DMS153 treated with DMSO at 0.1 percent for 48 hours (cell line): ENCODE results near the gene NMNAT3.

ENCODE experiments used
- DNase-seq: peaks from one replicate; lab custom pipeline; 2025; ENCODE audit not compliant: unreplicated experiment; lab: John Stamatoyannopoulos, UW

NMNAT3 gene

GRCh38 chr3:139676108-139676507, 1.7 kb downstream of the NMNAT3 start:
- no peak for DNase-seq

- DNase-seq = no peak
Measured at GRCh38 chr3:139675327-139675726, 2.4 kb downstream of the NMNAT3 start.

DNA sequence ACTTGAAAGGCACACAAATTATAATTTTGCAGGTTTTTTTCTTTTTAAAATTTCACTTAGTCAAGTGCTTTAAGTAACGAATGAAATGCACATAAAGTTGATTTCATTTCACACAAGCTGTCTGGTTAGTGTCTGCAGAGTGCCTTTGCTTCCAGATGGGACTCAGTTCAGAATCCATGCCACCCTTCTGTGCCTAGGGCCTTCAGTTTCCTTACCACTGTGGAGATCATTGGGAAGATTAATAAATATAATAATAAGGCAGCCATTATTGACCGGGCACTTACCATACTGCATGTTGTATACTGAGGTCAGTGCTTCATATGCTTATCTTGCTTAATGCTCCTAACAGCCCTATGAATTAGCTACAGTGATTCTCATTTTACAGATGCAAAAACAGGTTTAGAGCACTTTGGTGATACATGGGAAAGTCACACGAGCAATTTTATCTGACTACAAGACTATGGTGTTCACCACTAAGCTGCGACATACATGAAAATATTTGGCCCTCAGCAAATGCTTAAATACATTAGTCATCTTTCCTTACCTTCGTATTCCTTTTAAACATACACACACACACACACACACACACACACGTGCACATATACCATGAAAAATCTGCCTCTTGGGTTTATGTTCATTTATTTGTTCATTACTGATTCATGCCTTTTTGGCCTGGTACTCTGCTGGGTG, 3.1 kb downstream of the NMNAT3 start:
- DNase-seq = no peak

DNA sequence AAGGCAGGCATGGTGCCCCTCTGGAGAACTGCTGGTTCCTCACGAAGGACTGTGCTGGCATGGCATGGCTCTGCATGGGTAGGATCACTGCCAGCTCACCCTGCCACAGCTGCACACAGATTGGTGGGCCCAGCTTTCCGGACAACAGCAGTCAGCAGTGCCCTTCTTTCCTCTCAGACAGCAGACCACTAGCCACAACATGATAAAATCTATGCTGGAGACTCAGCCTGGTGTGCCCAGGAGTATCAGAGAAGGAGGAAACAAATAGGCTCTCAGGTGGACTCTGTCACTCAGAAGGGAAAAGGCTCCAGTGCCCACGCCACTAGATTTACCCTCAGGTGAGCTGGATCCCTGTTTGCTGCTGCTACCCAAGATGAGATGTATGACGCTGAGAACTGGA, 4.9 kb downstream of the NMNAT3 start:
- DNase-seq = no peak

GRCh38 chr3:139671863-139672646, 5.7 kb downstream of the NMNAT3 start:
- no peak for DNase-seq

- no peak for DNase-seq
Measured at GRCh38 chr3:139671107-139671506, 6.7 kb downstream of the NMNAT3 start.

- no peak for DNase-seq
Measured at GRCh38 chr3:139670196-139670595, 7.6 kb downstream of the NMNAT3 start.

- no peak for DNase-seq
Measured at GRCh38 chr3:139668332-139668731, 9.4 kb downstream of the NMNAT3 start.

- DNase-seq = no peak
Measured at GRCh38 chr3:139664958-139665357, 12.8 kb downstream of the NMNAT3 start.

GRCh38 chr3:139660269-139660668, 17.5 kb downstream of the NMNAT3 start:
- no peak for DNase-seq

DNA sequence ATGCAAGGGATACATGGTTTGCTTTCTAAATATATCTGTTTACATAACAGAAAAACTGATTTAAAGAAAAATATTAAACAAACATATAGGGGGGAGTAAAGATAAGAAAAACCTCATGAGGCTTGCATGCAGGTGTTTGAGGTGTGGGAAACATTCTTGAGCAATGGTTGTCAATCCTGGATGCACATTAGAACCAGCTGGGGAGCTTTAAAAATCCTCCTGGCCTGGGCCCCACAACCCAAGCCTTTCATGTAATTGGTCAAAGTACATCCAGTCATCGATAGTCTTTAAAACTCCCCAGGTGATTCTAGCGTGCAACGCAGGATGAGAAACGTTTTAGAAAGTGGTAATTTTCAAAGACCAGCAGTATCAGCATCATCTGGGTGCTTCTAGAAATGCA, 18.3 kb downstream of the NMNAT3 start:
- no peak for DNase-seq

- no peak for DNase-seq
Measured at GRCh38 chr3:139657936-139658335, 19.8 kb downstream of the NMNAT3 start.

- DNase-seq = no peak
Measured at GRCh38 chr3:139657434-139657833, 20.3 kb downstream of the NMNAT3 start.

DNA sequence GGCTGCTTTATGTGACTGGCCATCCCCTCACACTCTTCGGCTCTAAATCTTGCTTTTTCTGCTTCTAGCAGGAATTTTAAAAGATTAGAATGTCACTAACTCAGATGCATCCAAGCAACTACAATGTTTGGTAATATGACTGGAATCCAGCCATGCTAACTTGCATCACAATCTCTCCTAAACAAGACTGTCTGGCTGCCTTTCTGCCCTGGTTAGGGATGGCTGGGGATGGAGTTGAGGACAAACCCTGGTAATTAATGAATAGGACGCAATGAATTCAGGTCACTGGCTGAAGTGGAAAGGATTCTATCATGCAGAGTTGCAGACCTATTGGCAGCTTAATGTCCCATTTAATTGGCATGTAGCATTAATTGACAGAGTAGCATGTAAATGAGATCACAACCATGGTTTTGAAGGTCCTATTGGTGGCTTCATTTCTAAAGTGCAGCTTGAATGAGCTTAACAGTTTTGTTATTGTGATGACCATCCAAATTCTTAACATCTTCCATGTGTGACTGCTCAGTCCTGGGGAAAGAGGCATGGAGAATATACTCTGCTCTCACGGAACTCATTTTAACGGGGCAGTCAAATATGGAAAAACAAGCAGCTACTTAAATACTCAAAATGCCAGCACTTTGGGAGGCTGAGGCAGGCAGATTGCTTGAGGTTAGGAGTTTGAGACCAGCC, 21.7 kb downstream of the NMNAT3 start:
- DNase-seq = no peak

DNA sequence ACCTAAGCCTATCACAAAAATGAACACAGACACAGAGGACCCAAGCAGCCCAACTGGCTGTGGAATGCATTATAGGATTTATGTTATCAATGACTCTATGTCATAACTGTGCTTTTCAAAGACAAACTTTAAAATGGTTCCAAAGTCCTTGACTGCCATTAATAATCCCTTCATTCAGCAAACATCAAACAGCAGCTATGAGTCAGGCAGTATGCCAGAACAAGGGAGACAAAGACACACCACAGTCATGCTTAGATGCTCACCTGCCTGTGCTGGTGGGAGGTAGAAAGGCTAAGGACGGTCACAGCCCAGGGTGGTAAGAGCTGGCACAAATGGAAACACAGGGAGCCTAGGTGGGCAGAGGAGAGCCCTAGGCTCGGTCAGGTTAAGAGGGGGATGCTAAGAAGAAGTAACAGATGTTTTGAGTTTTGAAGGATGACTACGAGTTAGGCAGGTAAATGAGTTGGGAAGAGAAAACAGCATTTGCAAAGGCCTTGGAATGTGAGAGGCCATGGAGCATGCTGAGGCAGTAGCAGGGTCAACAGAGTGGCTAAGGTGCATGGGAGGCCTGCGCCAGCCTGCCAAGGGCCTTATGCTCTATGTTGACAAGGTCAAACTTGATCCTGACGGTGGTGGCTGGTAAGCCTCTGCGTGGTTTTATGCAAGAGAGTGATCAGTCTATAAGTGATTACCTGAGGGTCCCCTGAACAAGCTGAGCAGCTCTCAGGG, 23.0 kb downstream of the NMNAT3 start:
- peak; percentile 71 for DNase-seq

- DNase-seq = no peak
Measured at GRCh38 chr3:139653582-139653981, 24.2 kb downstream of the NMNAT3 start.

- no peak for DNase-seq
Measured at GRCh38 chr3:139652561-139652960, 25.2 kb downstream of the NMNAT3 start.

DNA sequence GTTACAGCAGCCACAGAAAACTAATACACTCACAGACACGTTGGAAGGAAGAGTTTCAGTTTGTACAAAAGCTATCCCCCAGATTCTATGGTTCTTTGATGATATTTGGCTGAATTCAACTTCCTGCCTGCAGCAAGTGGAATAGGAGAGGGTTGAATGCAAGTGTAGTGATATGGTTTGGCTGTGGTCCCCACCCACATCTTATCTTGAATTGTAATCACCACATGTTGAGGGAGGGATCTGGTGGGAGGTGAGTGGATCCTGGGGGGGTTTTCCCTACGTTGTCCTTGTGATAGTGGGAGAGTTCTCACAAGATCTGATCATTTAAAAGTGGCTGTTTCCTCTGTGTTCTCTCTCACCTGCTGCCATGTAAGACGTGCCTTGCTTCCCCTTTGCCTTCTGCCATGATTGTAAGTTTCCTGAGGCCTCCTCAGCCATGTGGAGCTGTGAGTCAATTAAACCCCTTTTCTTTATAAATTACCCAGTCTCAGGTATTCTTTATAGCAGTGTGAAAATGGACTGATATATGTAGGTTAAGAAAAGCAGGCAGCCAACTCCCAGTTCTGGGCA, 29.8 kb downstream of the NMNAT3 start:
- no peak for DNase-seq

- DNase-seq = no peak
Measured at GRCh38 chr3:139646512-139646911, 31.3 kb downstream of the NMNAT3 start.

GRCh38 chr3:139642996-139643395, 34.8 kb downstream of the NMNAT3 start:
- no peak for DNase-seq

DNA sequence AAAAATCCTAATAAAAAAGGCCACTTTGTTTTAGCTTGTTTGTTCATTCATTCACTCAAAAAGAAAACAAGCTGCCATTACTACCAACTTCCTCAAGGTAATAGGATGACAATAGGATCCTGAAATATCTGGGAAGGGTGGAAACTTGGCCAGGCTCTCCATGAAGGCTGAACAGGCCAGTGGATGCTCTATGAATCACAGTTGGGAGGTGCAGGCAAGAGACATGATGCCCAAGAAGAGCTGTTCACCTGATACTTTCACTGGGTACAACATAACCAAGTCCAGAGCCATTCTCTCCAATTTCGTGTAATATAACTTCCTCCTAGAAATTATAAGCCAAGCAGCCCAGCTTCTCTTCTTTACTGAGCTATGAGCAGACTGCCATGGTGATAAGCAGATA, 37.3 kb downstream of the NMNAT3 start:
- no peak for DNase-seq
